HAP-1 (cell line): ENCODE results near the gene PCDHGA6.
A peak's percentile ranks its signal among the peaks of the same experiment; 100 is the strongest.
"Not testable (repeated sequence)": the region's sequence is repeated elsewhere in the genome, so short reads cannot be mapped to it uniquely, and the experiment has no call there.

Source experiments
- DNase-seq, 2 experiments: peaks; one replicate each; pipeline ENCODE4 v3.0.0-alpha.2; 2016 to 2020; ENCODE audit warnings: low spot score in 2 of 2
- H3K27me3 ChIP-seq: fragments of 250-450 bp; sonication (Bioruptor Pico); 2 replicates; pipeline ENCODE4 v1.5.1; 2020; ENCODE audit warnings: low read depth, mild to moderate bottlenecking, moderate library complexity
- H3K36me3 ChIP-seq: fragments of 250-450 bp; sonication (Bioruptor Pico); replicated peaks from 2 replicates; pipeline ENCODE4 v1.5.1; 2020; ENCODE audit warnings: mild to moderate bottlenecking
- H3K4me1 ChIP-seq: fragments of 250-450 bp; sonication (Bioruptor Pico); 2 replicates; pipeline ENCODE4 v1.5.1; 2020; ENCODE audit warnings: mild to moderate bottlenecking
- H3K4me3 ChIP-seq: fragments of 250-450 bp; sonication (Bioruptor Pico); 2 replicates; pipeline ENCODE4 v1.5.1; 2020; ENCODE audit warnings: mild to moderate bottlenecking, moderate library complexity
- H3K9me3 ChIP-seq: fragments of 250-450 bp; sonication (Bioruptor Pico); 2 replicates; pipeline ENCODE4 v1.5.1; 2020; ENCODE audit warnings: mild to moderate bottlenecking, moderate library complexity
- in situ Hi-C: fragments of 300-500 bp; cut with MboI; formaldehyde crosslinking; loops from 3 replicates; pipeline ENCODE4 v1.14.3; 2020; ENCODE audit warnings: low sequenced_read_pairs, inconsistent platforms, mixed read lengths

Gene PCDHGA6

GRCh38 chr5:141412854-141413539, 39.3 kb downstream of the PCDHGA6 start, which contains the start of gene PCDHGA10:
TSS of gene PCDHGA10 (plus strand) at chr5:141412987. CDS start at chr5:141413176, 189 bp downstream.
- Histone ChIP-seq H3K27me3 (no peaks in the 10 kb centered on the region), H3K36me3 (no peaks in the 10 kb centered on the region), H3K9me3 (peaks cover 5% of the 10 kb centered on the region; the same call in 1 of the 2 replicates), H3K4me3 (peak within 1 kb of the TSS; percentile 57), H3K4me1 (no peaks in the 10 kb centered on the region; the same call in 1 of the 2 replicates)
- in situ Hi-C loops: loop anchor here (5.0 to 10.0 kb wide), 2 partner anchors 112 to 149 kb away; no protein-coding TSS in a partner anchor
- peak; percentile 66 to 85 for DNase-seq

- no peaks in the 10 kb centered on the region for H3K36me3 ChIP-seq
- DNase-seq: peak in 1 of 2 experiments; percentile 4
- in situ Hi-C loops: loop anchor here (5.0 to 10.0 kb wide), 2 partner anchors 111 to 149 kb away; no protein-coding TSS in a partner anchor
These were observed 39.9 kb downstream of the PCDHGA6 start for GRCh38 chr5:141413540-141414069.

GRCh38 chr5:141414548-141415274, 41.0 kb downstream of the PCDHGA6 start:
- H3K4me3 ChIP-seq, H3K9me3 ChIP-seq, DNase-seq, H3K4me1 ChIP-seq, H3K36me3 ChIP-seq, H3K27me3 ChIP-seq: not testable (repeated sequence)
- in situ Hi-C loops: loop anchor here (5.0 to 10.0 kb wide), 2 partner anchors 110 to 148 kb away; no protein-coding TSS in a partner anchor

More at GRCh38 chr5:141413540-141414069, 39.9 kb downstream of the PCDHGA6 start:
- Histone ChIP-seq H3K9me3 (peaks cover 5% of the 10 kb centered on the region; the same call in 1 of the 2 replicates), H3K27me3 (no peaks in the 10 kb centered on the region), H3K4me1 (no peaks in the 10 kb centered on the region; the same call in 1 of the 2 replicates), H3K4me3 (peak overlapping the region; percentile 57)

- in situ Hi-C loops: loop anchor here (10.0 kb wide), 1 partner anchor 110 kb away; no protein-coding TSS in a partner anchor
- H3K4me3 ChIP-seq, H3K9me3 ChIP-seq, DNase-seq, H3K27me3 ChIP-seq, H3K36me3 ChIP-seq, H3K4me1 ChIP-seq: not testable (repeated sequence)
These were observed 41.6 kb downstream of the PCDHGA6 start for GRCh38 chr5:141415275-141415618.

- H3K27me3 ChIP-seq, H3K4me3 ChIP-seq, H3K36me3 ChIP-seq, DNase-seq, H3K9me3 ChIP-seq, H3K4me1 ChIP-seq: not testable (repeated sequence)
- in situ Hi-C loops: loop anchor here (10.0 kb wide), 1 partner anchor 107 kb away; no protein-coding TSS in a partner anchor
These were observed 43.9 kb downstream of the PCDHGA6 start, which contains the start of gene PCDHGB7 for GRCh38 chr5:141417494-141418172. TSS of gene PCDHGB7 (plus strand) at chr5:141417677. CDS start at chr5:141417860, 183 bp downstream.

GRCh38 chr5:141419074-141419880, 45.6 kb downstream of the PCDHGA6 start:
- Histone ChIP-seq H3K36me3 (no peaks in the 10 kb centered on the region), H3K9me3 (peaks cover 3% of the 10 kb centered on the region), H3K4me3 (no peak overlapping the region), H3K27me3 (no peaks in the 10 kb centered on the region), H3K4me1 (no peaks in the 10 kb centered on the region)
- no peak for DNase-seq
- in situ Hi-C loops: loop anchor here (10.0 kb wide), 1 partner anchor 106 kb away; no protein-coding TSS in a partner anchor

- H3K4me1 ChIP-seq: no peaks in the 10 kb centered on the region
- no peaks in the 10 kb centered on the region for H3K27me3 ChIP-seq
- no peaks in the 10 kb centered on the region for H3K36me3 ChIP-seq
- peak; percentile 9 to 63 for DNase-seq
- H3K9me3 ChIP-seq: peaks cover 2% of the 10 kb centered on the region
- H3K4me3 ChIP-seq: no peak within 1 kb of the TSS
- in situ Hi-C loops: no loop called here
These were observed 47.3 kb downstream of the PCDHGA6 start, which contains the start of gene PCDHGA11 for GRCh38 chr5:141420855-141421488. TSS of gene PCDHGA11 (plus strand) at chr5:141421051. CDS start at chr5:141421228, 177 bp downstream.

GRCh38 chr5:141421489-141421855, 47.8 kb downstream of the PCDHGA6 start:
- no peak for DNase-seq
- in situ Hi-C loops: no loop called here
- no peaks in the 10 kb centered on the region for H3K4me1 ChIP-seq
- no peaks in the 10 kb centered on the region for H3K27me3 ChIP-seq
- H3K9me3 ChIP-seq: no peaks in the 10 kb centered on the region; the same call in 1 of the 2 replicates
- no peaks in the 10 kb centered on the region for H3K36me3 ChIP-seq
- H3K4me3 ChIP-seq: no peak overlapping the region

- in situ Hi-C loops: no loop called here
- H3K4me1 ChIP-seq: no peaks in the 10 kb centered on the region
- H3K36me3 ChIP-seq: no peaks in the 10 kb centered on the region
- DNase-seq: no peak
- H3K27me3 ChIP-seq: no peaks in the 10 kb centered on the region
- H3K4me3 ChIP-seq: no peak overlapping the region
- H3K9me3 ChIP-seq: no peaks in the 10 kb centered on the region; the same call in 1 of the 2 replicates
These were observed 49.1 kb downstream of the PCDHGA6 start for GRCh38 chr5:141422742-141423291.

- Histone ChIP-seq H3K4me1 (no peaks in the 10 kb centered on the region), H3K27me3 (no peaks in the 10 kb centered on the region), H3K9me3 (no peaks in the 10 kb centered on the region), H3K36me3 (no peaks in the 10 kb centered on the region), H3K4me3 (no peak overlapping the region)
- DNase-seq: no peak
- in situ Hi-C loops: no loop called here
These were observed 54.2 kb downstream of the PCDHGA6 start for GRCh38 chr5:141427783-141428426.
